CD4-positive, alpha-beta T cell treated with Interleukin-6 for 4 hours (primary cell): ENCODE measurements around the gene MYO15A.

Source experiments
- DNase-seq: peaks from one replicate; pipeline ENCODE4 v3.0.0-alpha.2; 2020; ENCODE audit warnings: mixed read lengths

Gene MYO15A

GRCh38 chr17:18225642-18226283 is 117.2 kb downstream of the MYO15A start:
- no peak for DNase-seq

DNA sequence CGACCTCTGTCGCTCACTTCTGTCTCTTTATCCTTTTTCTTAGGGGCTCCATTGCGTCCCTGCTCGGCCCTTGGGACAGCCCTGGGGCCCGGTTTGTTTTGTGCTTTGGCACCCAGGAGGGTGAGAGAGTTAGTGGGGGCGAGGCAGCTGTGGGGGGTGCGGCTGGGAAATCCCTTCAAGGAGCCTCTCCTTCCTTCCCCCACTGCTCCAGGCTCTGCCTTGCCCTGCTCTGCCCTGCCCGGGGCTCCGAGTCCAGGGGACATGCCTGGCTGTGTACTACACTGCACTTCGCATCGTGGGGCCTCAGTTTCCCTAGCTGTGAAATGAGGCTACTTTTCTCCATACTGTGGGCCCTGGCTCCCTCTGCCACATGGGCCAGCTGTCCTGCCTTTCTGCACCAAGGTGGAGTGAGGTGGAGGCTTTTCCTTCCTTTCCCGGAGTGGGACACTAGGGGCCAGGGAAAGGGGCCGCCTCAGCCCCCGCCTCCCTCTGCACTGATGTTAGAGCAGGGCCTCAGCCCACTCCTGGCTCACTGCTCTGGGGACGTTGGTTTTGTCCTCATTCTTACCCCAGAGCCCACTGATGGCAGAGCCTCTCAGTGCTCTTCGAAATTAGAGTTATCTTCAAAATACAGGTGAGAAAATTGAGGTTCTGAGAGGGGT is 117.9 kb downstream of the MYO15A start:
- DNase-seq, result no peak

GRCh38 chr17:18227635-18228034 is 119.1 kb downstream of the MYO15A start:
- no peak for DNase-seq

- DNase-seq, result no peak
Observed at GRCh38 chr17:18228176-18228682, 119.7 kb downstream of the MYO15A start.

GRCh38 chr17:18229254-18229653 is 120.7 kb downstream of the MYO15A start:
- DNase-seq, result no peak
